Suprapubic skin (tissue), 4 donors: ENCODE measurements around the gene PRPF19. TPM values are rescaled to one million over a fixed set of nuclear protein-coding genes. Genes with fewer than 3 reads are reported as not detected.
A peak's percentile ranks its signal among the peaks of the same experiment; 100 is the strongest.

Source experiments
- DNase-seq, 2 donors: peaks; one replicate each; pipeline ENCODE4 v3.0.0-alpha.2; 2019; ENCODE audit warnings: low spot score in 2 of 2
- H3K27ac ChIP-seq: fragments of 200-600 bp; sonication (generic); one replicate; pipeline ENCODE4 v1.5.1; 2019
- H3K27me3 ChIP-seq: fragments of 200-600 bp; sonication (generic); one replicate; pipeline ENCODE4 v1.5.1; 2019
- H3K36me3 ChIP-seq: fragments of 200-600 bp; sonication (generic); one replicate; pipeline ENCODE4 v1.5.1; 2019
- H3K4me1 ChIP-seq: fragments of 200-600 bp; sonication (generic); one replicate; pipeline ENCODE4 v1.5.1; 2019
- H3K4me3 ChIP-seq: fragments of 200-600 bp; sonication (generic); one replicate; pipeline ENCODE4 v1.5.1; 2019; ENCODE audit warnings: mild to moderate bottlenecking
- H3K9me3 ChIP-seq: fragments of 200-600 bp; sonication (generic); one replicate; pipeline ENCODE4 v1.5.1; 2019
- EP300 ChIP-seq: sonication (generic); formaldehyde crosslinking; IDR thresholded peaks from one replicate; pipeline ENCODE4 v1.6.1; 2017; ENCODE audit warnings: antibody characterized with exemption
- POLR2A ChIP-seq, 2 donors: fragments of 450-650 bp; IDR thresholded peaks; one replicate each; pipeline ENCODE4 v1.6.1; 2017; ENCODE audit warnings: antibody characterized with exemption in 2 of 2, mild to moderate bottlenecking in 2 of 2, moderate library complexity in 2 of 2
- POLR2AphosphoS5 ChIP-seq, 3 donors: sonication (generic); formaldehyde crosslinking; IDR thresholded peaks; one replicate each; pipeline ENCODE4 v1.6.1; 2017; ENCODE audit warnings: antibody characterized with exemption in 3 of 3
- WGBS: methylation state at CpG from one replicate; pipeline ENCODE4 v1.1.5; 2018; 5-methylcytosine and 5-hydroxymethylcytosine counted together
- total RNA-seq, 4 donors: library from RNA; depleted of rRNA; stranded (reverse); fragments of >200 nt; gene quantifications; one replicate each; pipeline ENCODE4 v1.1.0, GENCODE V29; 2016
- TF ChIP-seq, protein P1 (sequence below), 2 donors: fragments of 200-600 bp in 1 of 2; fragments of 450-650 bp in 1 of 2; sonication (generic) in 1 of 2; IDR thresholded peaks; one replicate each; pipeline ENCODE4 v1.5.1; 2016 to 2019; ENCODE audit warnings: antibody characterized with exemption in 2 of 2, mild to moderate bottlenecking in 1 of 2, moderate library complexity in 1 of 2

Gene PRPF19
- total RNA-seq, 4 donors from 2014 or later, result 101 to 153 (median 116) TPM

DNA sequence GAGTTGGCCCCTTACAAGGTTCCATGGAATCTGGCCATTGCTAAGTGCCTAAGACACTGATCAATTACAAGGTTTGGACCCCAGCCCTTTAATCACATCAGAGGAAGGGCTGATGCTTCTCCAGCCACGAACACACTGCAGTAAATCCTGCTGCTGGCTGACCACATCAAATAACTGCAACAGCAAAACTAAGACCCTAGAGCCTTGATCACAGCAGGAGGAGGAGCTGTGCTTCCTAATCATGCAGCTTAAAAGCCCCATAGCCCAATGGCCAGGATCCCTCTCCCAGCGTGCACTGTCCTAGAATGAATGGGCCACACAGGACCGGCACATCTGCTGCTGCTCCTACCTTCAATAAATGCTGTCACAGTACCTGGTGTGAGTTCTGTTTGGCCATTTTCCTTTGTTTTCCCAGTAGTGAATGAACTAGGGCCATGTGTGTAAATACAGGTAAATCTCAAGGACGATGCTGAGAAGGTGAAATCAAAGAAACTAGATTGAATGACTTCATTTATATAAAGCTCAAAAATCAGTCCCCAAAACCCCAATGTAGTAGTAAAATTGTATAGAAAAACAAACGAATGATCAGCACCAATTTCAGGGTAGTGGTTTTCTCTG is 26.3 kb downstream of the PRPF19 start:
- TF ChIP-seq EP300 (no peak), POLR2A (IDR thresholded peaks at IDR 0.05) (no peak), POLR2AphosphoS5 (IDR thresholded peaks at IDR 0.05) (no peak)
- TF ChIP-seq, protein P1, sequence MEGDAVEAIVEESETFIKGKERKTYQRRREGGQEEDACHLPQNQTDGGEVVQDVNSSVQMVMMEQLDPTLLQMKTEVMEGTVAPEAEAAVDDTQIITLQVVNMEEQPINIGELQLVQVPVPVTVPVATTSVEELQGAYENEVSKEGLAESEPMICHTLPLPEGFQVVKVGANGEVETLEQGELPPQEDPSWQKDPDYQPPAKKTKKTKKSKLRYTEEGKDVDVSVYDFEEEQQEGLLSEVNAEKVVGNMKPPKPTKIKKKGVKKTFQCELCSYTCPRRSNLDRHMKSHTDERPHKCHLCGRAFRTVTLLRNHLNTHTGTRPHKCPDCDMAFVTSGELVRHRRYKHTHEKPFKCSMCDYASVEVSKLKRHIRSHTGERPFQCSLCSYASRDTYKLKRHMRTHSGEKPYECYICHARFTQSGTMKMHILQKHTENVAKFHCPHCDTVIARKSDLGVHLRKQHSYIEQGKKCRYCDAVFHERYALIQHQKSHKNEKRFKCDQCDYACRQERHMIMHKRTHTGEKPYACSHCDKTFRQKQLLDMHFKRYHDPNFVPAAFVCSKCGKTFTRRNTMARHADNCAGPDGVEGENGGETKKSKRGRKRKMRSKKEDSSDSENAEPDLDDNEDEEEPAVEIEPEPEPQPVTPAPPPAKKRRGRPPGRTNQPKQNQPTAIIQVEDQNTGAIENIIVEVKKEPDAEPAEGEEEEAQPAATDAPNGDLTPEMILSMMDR (IDR thresholded peaks at IDR 0.05), result no peak
- no peak for DNase-seq
- Histone ChIP-seq H3K4me3 (no peak overlapping the region), H3K4me1 (no peaks in the 10 kb centered on the region), H3K27ac (no peak overlapping the region), H3K9me3 (no peaks in the 10 kb centered on the region), H3K27me3 (no peaks in the 10 kb centered on the region), H3K36me3 (peaks cover 30% of the 10 kb centered on the region)
- 77% methylated on average over 5 of the region's 5 CpGs for WGBS

DNA sequence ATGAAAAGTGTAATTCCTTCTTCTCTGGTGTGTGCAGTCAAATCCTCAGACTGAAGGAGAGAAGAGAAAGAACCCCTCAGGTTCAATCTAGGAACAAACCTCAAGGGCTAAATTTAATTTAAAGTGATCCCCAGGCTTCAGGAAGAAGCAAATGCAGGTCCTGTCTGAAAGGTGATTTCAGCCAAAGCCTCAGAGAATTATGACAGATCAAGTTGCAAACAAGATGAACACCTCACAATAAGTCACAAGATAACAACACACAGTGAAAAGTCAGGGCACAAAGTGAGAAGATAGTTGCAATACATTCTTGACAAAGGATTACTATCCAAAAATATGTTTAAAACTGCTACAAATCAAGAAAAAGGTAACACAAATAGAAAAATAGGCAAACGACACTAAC is 27.3 kb downstream of the PRPF19 start:
- WGBS, result 84% methylated on average over 1 of the region's 1 CpG
- TF ChIP-seq POLR2AphosphoS5 (IDR thresholded peaks at IDR 0.05) (no peak), EP300 (no peak), POLR2A (IDR thresholded peaks at IDR 0.05) (no peak)
- TF ChIP-seq, protein P1 (IDR thresholded peaks at IDR 0.05), result no peak
- H3K27ac ChIP-seq, result no peak overlapping the region

DNA sequence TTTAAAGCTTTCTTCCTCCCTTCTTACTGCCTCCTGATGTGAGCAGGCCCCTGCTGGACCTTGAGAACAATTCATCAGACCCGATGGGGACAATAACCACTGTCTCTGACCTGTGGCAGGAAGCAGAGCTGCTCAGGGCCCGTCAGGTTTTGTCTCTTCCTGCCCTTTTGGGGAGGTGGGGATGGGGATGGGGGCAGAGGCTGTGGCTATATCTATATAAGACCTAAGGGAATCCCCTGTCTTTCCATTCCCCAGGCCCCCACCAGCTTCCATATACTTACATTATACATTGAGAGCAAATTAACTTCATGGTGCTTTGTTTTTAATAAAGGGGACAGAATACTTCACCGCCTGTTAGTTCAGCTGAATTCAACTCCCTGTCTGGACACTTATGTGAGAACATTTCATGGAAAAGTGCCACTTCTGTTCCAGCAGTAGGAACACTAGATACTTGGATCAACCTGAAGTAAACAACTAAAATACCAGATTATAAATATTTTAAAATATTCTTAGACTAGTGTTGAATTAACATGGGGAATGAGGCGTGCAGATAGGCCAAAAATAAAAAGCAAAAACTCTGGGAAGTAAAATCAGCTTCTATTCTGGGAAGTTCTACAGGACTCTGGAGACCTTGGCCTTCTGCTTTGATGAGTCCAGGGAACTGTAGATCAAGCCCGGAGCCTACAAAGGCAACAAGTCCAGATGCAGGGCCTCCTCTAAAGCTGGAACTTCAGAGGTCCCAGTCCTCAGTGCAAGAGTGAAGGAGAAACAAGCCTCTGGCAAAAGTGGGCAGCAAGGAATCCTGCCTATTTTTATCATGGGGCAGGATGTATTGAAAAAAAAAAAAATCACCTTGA is 27.9 kb downstream of the PRPF19 start:
- peaks cover 33% of the 10 kb centered on the region for H3K36me3 ChIP-seq
- no peaks in the 10 kb centered on the region for H3K9me3 ChIP-seq
- peak in 1 of 2 donors; percentile 67 for DNase-seq
- H3K27ac ChIP-seq, result no peak overlapping the region
- TF ChIP-seq, protein P1 (IDR thresholded peaks at IDR 0.05), result no peak
- no peak for TF ChIP-seq POLR2A (IDR thresholded peaks at IDR 0.05)
- TF ChIP-seq EP300, result no peak
- TF ChIP-seq POLR2AphosphoS5 (IDR thresholded peaks at IDR 0.05), result no peak
- H3K4me1 ChIP-seq, result no peaks in the 10 kb centered on the region
- 72% methylated on average over 5 of the region's 5 CpGs for WGBS
- no peaks in the 10 kb centered on the region for H3K27me3 ChIP-seq
- no peak overlapping the region for H3K4me3 ChIP-seq

More for the DNA sequence above, 27.3 kb downstream of the PRPF19 start:
- Histone ChIP-seq H3K4me3 (no peak overlapping the region), H3K27me3 (no peaks in the 10 kb centered on the region), H3K4me1 (no peaks in the 10 kb centered on the region), H3K9me3 (no peaks in the 10 kb centered on the region), H3K36me3 (peaks cover 33% of the 10 kb centered on the region)
- no peak for DNase-seq

DNA sequence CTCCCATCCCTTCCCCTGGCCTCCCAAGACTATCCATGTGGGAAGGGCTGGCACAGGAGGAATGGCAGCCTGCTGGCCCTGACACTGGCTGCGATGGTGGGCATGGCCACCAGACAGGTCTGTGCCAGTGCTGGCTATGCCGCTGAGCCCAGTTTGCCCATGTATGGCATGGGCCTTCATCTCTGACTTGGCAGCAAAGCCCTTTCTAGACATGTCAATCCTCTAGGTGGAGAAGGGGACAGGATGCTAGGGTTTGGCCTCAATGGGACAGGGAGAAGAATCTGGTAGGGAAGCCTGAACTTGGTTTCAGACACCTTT is 30.3 kb downstream of the PRPF19 start:
- Histone ChIP-seq H3K27ac (no peak overlapping the region), H3K4me1 (peaks cover 6% of the 10 kb centered on the region), H3K27me3 (no peaks in the 10 kb centered on the region), H3K9me3 (no peaks in the 10 kb centered on the region), H3K4me3 (no peak overlapping the region), H3K36me3 (peaks cover 28% of the 10 kb centered on the region)
- DNase-seq, result peak in 1 of 2 donors; percentile 57
- no peak for TF ChIP-seq EP300
- no peak for TF ChIP-seq POLR2AphosphoS5 (IDR thresholded peaks at IDR 0.05)
- TF ChIP-seq, protein P1 (IDR thresholded peaks at IDR 0.05), result no peak
- TF ChIP-seq POLR2A (IDR thresholded peaks at IDR 0.05), result no peak
- WGBS, result 83% methylated on average over 1 of the region's 2 CpGs
